CD4-positive, alpha-beta T cell treated with Interleukin-15 for 1 hour (primary cell): ENCODE results near the gene CDKL2.
"Not testable (repeated sequence)": the region's sequence is repeated elsewhere in the genome, so short reads cannot be mapped to it uniquely, and the experiment has no call there.

Experiments used
- DNase-seq: peaks from one replicate; pipeline ENCODE4 v3.0.0-alpha.2; 2020

Gene CDKL2

DNA sequence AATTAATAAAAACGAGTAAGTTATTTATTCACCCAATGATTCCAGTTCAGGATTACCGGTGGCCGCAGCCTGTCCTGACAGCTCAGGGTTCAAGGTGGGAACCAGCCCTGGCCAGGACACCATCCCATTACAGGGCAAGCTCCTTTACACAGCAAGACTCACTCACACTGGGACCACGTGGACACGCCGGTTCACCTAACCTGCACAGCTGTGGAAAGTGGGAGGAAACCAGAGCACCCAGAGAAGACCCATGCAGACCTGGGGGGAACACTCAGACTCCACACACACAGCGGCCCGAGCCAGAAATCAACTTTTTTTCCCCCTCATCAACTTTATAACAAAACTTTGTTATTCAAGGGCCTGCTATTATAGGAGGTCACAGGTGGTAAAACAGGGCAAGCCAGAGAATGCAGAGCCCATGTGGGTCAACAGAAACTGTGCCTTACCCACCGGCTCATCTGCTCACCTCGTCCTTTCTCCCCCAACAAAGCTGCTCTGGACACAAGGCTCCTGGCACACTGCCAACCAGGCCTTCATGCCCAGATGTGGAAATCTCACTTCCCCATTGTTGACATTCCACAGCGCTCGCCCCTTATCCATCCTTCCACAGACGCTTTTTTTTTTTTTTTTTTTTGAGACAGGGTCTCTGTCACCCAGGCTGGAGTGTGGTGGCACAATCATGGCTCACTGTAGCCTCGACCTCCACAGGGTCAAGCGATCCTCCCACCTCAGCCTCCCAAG, 82.5 kb downstream of the CDKL2 start:
- no peak for DNase-seq

DNA sequence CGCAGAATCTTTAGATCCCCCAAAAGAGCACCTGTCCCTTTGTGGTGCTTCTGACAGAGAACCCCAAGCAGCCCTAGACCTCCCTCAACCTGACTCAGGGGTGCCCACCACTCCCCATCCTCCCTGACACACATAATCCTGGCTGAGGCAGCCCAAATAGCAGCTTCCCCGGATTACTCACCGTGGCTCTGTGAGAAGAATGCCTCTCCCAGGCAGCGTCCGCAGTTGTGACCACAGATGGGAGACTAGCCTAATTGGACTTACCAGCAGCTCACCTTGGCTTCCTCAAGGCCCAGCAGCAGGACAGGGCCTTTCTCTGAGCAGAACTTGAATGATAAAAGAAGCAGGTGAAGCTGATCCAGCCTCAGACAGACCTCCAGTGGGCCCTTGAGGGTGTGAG, 84.8 kb downstream of the CDKL2 start:
- no peak for DNase-seq

DNA sequence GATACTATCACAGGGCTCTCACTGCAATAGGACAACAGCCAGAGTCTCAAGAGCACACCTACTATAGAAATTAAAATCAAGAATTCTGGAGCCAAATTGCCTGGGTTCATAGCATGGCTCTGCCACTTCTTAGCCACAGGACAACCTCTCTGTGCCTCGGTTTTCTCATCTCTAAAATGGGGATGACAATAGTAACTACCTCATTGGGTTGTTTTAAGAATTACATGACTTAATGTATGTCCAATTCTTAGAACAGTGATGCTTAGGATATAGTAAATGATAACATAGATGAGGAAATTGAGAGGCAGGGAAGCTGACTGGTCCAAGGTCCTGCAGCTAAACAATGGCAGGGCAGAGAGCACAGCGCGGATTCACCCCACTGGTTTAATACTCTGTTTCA, 85.5 kb downstream of the CDKL2 start:
- DNase-seq: no peak

DNA sequence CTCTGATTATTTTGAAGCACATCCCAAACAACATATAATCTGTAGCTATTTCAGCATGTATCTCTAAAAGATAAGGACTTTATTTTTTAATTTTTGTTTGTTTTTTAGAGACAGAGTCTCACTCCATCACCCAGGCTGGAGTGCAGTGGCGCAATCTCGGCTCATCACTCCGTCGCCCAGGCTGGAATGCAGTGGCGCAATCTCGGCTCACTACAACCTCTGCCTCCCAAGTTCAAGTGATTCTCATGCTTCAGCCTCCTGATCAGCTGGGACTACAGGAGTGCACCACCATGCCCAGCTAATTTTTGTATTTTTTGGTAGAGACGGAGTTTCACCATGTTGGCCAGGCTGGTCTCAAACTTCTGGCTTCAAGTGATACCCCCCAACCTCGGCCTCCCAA, 86.1 kb downstream of the CDKL2 start:
- not testable (repeated sequence) for DNase-seq

DNA sequence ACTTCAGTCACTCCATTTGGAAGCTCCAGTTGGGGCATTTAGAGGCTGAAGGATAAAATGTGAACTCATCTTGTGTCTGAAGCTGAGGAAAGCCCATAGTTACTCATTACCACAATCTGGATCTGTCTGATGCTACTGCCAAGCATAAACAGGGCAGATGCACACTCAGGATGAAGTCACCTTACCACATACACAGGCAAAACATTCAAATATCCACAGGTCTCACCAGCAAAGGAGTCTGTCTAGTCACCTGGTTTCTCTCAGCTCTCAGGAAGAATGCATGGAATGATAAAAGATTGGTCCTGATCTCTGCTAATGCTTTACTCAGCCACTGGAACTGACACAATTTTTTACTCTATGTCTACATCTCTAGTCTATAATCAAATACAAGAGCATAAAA, 87.5 kb downstream of the CDKL2 start:
- no peak for DNase-seq

DNA sequence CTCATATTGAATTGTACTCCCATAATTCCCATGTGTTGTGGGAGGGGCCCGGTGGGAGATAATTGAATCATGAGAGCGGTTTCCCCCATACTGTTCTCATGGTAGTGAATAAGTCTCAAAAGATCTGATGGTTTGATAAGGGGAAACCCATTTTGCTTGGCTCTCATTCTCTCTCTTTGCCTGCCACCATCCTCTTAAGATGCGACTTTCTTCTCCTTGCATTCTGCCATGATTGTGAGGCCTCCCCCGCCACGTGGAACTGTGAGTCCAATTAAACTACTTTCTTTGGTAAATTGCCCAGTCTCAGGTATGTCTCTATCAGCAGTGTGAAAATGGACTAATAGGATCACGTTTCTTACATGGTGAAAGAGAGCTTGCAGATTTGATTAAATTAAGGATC, 93.0 kb downstream of the CDKL2 start:
- DNase-seq: not testable (repeated sequence)

DNA sequence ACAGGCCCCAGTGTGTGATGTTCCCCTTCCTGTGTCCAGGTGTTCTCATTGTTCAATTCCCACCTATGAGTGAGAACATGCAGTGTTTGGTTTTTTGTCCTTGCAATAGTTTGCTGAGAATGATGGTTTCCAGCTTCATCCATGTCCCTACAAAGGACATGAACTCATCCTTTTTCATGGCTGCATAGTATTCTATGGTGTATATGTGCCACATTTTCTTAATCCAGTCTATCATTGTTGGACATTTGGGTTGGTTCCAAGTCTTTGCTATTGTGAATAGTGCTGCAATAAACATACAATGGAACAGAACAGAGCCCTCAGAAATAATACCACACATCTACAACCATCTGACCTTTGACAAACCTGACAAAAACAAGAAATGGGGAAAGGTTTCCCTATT, 96.4 kb downstream of the CDKL2 start:
- DNase-seq: not testable (repeated sequence)

DNA sequence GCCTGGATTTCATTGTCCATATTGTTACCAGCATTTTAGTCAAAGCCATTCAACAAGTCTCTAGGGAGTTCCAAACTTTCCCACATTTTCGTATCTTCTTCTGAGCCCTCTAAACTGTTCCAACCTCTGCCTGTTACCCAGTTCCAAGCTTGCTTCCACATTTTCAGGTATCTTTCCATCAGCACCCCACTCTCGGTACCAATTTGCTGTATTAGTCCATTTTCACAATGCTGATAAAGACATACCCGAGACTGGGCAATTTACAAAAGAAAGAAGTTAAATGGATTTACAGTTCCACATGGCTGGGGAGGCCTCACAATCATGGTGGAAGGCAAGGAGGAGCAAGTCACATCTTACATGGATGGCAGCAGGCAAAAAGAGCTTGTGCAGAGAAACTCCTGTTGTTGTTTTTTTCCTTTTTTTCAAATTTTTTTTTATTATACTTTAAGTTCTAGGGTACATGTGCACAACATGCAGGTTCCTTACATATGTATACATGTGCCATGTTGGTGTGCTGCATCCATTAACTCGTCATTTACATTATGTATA, 96.9 kb downstream of the CDKL2 start:
- DNase-seq: not testable (repeated sequence)

DNA sequence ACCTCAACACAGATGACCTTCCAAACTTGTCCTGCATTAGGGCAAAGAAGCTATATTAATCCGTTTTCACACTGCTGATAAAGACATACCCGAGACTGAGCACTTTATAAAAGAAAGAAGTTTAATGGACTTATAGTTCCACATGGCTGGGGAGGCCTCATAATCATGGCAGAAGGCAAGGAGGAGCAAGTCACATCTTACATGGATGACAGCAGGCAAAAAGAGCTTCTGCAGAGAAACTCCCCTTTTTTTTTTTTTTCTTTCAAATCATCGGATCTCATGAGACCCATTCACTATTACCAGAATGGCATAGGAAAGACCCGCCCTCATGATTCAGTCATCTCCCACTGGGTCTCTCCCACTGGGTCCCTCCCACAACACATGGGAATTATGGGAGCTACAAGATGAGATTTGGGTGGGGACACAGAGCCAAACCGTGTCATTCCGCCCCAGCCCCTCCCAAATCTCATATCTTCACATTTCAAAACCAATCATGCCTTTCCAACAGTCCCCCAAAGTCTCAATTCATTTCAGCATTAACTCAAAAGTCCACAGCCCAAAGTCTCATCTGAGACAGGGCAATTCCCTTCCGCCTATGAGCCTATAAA, 98.7 kb downstream of the CDKL2 start:
- not testable (repeated sequence) for DNase-seq

DNA sequence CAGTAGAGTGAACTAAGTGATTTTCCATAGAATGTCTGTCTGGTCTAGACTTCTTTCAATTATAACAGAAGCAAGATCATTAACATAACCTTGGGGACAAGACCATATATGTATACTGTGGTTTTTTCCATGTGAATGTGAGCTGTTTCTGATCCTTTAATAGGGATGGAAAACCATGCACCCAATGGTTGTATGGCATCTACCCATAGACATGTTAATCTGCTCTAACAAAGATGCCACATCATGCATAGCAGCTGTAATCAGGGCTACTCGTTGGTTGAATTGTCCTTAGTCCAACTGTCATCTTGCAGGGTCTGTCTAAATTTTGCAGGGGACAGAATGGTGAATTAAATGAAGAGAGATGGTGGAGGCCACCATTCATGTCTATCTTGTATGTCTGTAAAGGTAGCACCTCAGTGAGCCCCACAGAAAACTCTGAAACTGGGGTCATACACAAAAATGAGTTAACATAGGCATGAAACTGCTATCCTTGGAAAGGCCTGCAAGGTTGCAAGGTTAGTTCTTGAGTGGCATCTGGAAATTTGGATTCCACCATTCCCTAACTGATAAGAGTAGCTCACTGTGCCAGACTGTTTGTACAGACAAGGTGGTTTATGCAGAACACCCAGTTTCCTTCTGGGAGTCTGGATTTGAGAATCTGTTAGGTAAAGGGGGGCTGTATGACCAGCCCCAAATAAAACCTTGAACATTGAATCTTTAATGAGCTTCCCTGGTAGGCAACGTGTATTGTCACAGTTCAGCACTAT, 99.6 kb downstream of the CDKL2 start:
- DNase-seq: no peak
